GM23338 (cell line): ENCODE results near the gene BAIAP2. TPM values are rescaled to one million over a fixed set of nuclear protein-coding genes. Genes with fewer than 3 reads are reported as not detected.

Experiments used
- ATAC-seq: fragments of 200-7000 bp; cut with Tn5 transposase; 3 replicates; pipeline ENCODE4 v1.9.1; 2020
- DNase-seq: peaks from one replicate; pipeline ENCODE4 v3.0.0-alpha.2; 2015; ENCODE audit warnings: low spot score
- H2AFZ ChIP-seq: fragments of 200-600 bp; sonication (generic); 2 replicates; pipeline ENCODE4 v1.8.0; 2016; ENCODE audit warnings: antibody characterized with exemption, mild to moderate bottlenecking, moderate library complexity
- H3F3A ChIP-seq: fragments of 200-600 bp; sonication (generic); replicated peaks from 2 replicates; pipeline ENCODE4 v1.8.0; 2017; ENCODE audit warnings: antibody characterized with exemption, mixed run types, low read depth
- H3K27ac ChIP-seq: fragments of 200-600 bp; sonication (generic); 2 replicates; pipeline ENCODE4 v1.6.1; 2016; ENCODE audit warnings: low read depth
- H3K27me3 ChIP-seq: fragments of 200-600 bp; sonication (generic); 2 replicates; pipeline ENCODE4 v1.8.0; 2016; ENCODE audit warnings: mild to moderate bottlenecking, mixed run types, moderate library complexity; ENCODE audit not compliant: insufficient read depth
- H3K36me3 ChIP-seq: fragments of 200-600 bp; sonication (generic); 2 replicates; pipeline ENCODE4 v1.8.0; 2016; ENCODE audit warnings: mild to moderate bottlenecking; ENCODE audit not compliant: insufficient read depth
- H3K4me1 ChIP-seq: fragments of 200-600 bp; sonication (generic); 2 replicates; pipeline ENCODE4 v1.8.0; 2016; ENCODE audit warnings: mild to moderate bottlenecking, moderate library complexity; ENCODE audit not compliant: insufficient read depth
- H3K4me2 ChIP-seq: fragments of 200-600 bp; sonication (generic); 2 replicates; pipeline ENCODE4 v1.7.1; 2017; ENCODE audit warnings: mixed run types
- H3K4me3 ChIP-seq: fragments of 200-600 bp; sonication (generic); 2 replicates; pipeline ENCODE4 v1.6.1; 2016; ENCODE audit warnings: mixed run types
- H3K79me2 ChIP-seq: fragments of 200-600 bp; sonication (generic); replicated peaks from 2 replicates; pipeline ENCODE4 v1.8.0; 2017; ENCODE audit warnings: mild to moderate bottlenecking; ENCODE audit not compliant: insufficient read depth
- H3K9me2 ChIP-seq: fragments of 200-600 bp; sonication (generic); 2 replicates; pipeline ENCODE4 v1.8.0; 2017; ENCODE audit not compliant: insufficient read depth
- H4K20me1 ChIP-seq: fragments of 200-600 bp; sonication (generic); replicated peaks from 2 replicates; pipeline ENCODE4 v1.8.0; 2017; ENCODE audit warnings: mild to moderate bottlenecking; ENCODE audit not compliant: insufficient read depth
- H3K27ac Mint-ChIP-seq: 2 replicates; pipeline ENCODE4 v1.8.0; 2020; ENCODE audit warnings: inconsistent platforms, mild to moderate bottlenecking, moderate library complexity, mixed read lengths
- H3K27me3 Mint-ChIP-seq: 3 replicates; pipeline ENCODE4 v1.8.0; 2022; ENCODE audit warnings: low read depth, mild to moderate bottlenecking, moderate library complexity, mixed read lengths, inconsistent platforms; ENCODE audit not compliant: insufficient read depth, poor library complexity
- H3K36me3 Mint-ChIP-seq: 3 replicates; pipeline ENCODE4 v1.8.0; 2021; ENCODE audit warnings: low read depth, mild to moderate bottlenecking, inconsistent platforms, moderate library complexity, mixed read lengths
- H3K4me1 Mint-ChIP-seq: 3 replicates; pipeline ENCODE4 v1.8.0; 2020; ENCODE audit warnings: mild to moderate bottlenecking, inconsistent platforms, mixed read lengths
- H3K4me3 Mint-ChIP-seq: 3 replicates; pipeline ENCODE4 v1.8.0; 2021; ENCODE audit warnings: moderate library complexity, mild to moderate bottlenecking, inconsistent platforms, mixed read lengths
- H3K9me3 Mint-ChIP-seq: 3 replicates; pipeline ENCODE4 v1.8.0; 2020; ENCODE audit warnings: moderate library complexity, mild to moderate bottlenecking, inconsistent platforms, mixed read lengths
- EZH2phosphoT487 ChIP-seq: fragments of 200-600 bp; sonication (generic); IDR thresholded peaks from one replicate; pipeline ENCODE4 v1.8.1; 2018; ENCODE audit warnings: antibody characterized with exemption; ENCODE audit not compliant: unreplicated experiment
- STAT1 ChIP-seq: IDR thresholded peaks from one replicate; pipeline ENCODE4 v1.6.1; 2016; ENCODE audit warnings: antibody characterized with exemption; ENCODE audit not compliant: unreplicated experiment
- ZNF114 ChIP-seq: fragments of 250-450 bp; sonication (Bioruptor Pico); IDR thresholded peaks from 2 replicates; pipeline ENCODE4 v1.5.0; 2020; ENCODE audit warnings: mild to moderate bottlenecking, moderate library complexity
- ZNF331 ChIP-seq: fragments of 250-450 bp; sonication (Bioruptor Pico); IDR thresholded peaks from 2 replicates; pipeline ENCODE4 v1.5.0; 2020; ENCODE audit warnings: low read depth, mild to moderate bottlenecking, moderate library complexity
- polyA plus RNA-seq: library from polyadenylated mRNA; unstranded; fragments of >200 nt; fragmentation: Nextera tagmentation; extraction: Ambion mirVana; gene quantifications from 2 replicates; pipeline ENCODE4 v1.2.1, GENCODE V29; 2016
- total RNA-seq: library from RNA; depleted of rRNA; stranded (reverse); fragments of >200 nt; shearing (Covaris generic); gene quantifications from 2 replicates; pipeline ENCODE4 v1.2.3, GENCODE V29; 2014
- TF ChIP-seq, protein P1 (sequence below): IDR thresholded peaks from one replicate; pipeline ENCODE4 v1.6.1; 2018; ENCODE audit warnings: antibody characterized with exemption; ENCODE audit not compliant: unreplicated experiment
- TF ChIP-seq, protein P2 (sequence below), 2 experiments: fragments of 200-600 bp in 1 of 2; sonication (generic) in 1 of 2; conservative IDR thresholded peaks; 2 replicates each; pipeline versions ENCODE4 v1.5.1 to v1.6.1; 2016 to 2017; ENCODE audit warnings: antibody characterized with exemption in 2 of 2, low read depth in 2 of 2, mild to moderate bottlenecking in 2 of 2, moderate library complexity in 1 of 2

BAIAP2 gene
- total and polyA plus RNA-seq, 2 experiments from 2014 or later, result 21.7 to 22.7 TPM

DNA sequence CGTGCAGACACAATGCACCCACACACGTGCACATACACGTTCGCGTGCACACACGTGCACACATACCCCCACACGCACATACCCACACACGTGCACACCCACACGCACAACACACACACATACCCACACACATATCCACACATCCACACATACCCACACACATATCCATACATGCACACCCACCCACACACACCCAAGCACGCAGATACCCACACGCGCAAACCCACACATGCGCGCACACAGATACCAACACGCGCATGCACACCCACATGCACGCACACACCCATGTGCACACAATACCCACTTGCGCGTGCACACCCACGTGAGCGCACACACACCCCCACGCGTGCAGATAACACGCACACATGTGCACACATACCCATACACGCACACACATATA, 103.5 kb downstream of the BAIAP2 start:
- Histone ChIP-seq H3K79me2 (no peaks in the 10 kb centered on the region), H4K20me1 (no peaks in the 10 kb centered on the region), H3K4me3 (no peak overlapping the region), H3K4me1 (no peaks in the 10 kb centered on the region), H3K9me2 (no peaks in the 10 kb centered on the region), H3K27ac (no peak overlapping the region), H3K36me3 (no peaks in the 10 kb centered on the region), H3K4me2 (no peak overlapping the region), H3K27me3 (no peaks in the 10 kb centered on the region), H3F3A (peaks cover 16% of the 10 kb centered on the region), H2AFZ (no peak overlapping the region)
- H3K4me3 Mint-ChIP-seq, result no peak overlapping the region; the same call in 2 of the 3 replicates
- DNase-seq (no peak), ATAC-seq (no peak)
- H3K36me3 Mint-ChIP-seq, result no peaks in the 10 kb centered on the region; the same call in 2 of the 3 replicates
- no peak for TF ChIP-seq EZH2phosphoT487
- TF ChIP-seq, protein P1, sequence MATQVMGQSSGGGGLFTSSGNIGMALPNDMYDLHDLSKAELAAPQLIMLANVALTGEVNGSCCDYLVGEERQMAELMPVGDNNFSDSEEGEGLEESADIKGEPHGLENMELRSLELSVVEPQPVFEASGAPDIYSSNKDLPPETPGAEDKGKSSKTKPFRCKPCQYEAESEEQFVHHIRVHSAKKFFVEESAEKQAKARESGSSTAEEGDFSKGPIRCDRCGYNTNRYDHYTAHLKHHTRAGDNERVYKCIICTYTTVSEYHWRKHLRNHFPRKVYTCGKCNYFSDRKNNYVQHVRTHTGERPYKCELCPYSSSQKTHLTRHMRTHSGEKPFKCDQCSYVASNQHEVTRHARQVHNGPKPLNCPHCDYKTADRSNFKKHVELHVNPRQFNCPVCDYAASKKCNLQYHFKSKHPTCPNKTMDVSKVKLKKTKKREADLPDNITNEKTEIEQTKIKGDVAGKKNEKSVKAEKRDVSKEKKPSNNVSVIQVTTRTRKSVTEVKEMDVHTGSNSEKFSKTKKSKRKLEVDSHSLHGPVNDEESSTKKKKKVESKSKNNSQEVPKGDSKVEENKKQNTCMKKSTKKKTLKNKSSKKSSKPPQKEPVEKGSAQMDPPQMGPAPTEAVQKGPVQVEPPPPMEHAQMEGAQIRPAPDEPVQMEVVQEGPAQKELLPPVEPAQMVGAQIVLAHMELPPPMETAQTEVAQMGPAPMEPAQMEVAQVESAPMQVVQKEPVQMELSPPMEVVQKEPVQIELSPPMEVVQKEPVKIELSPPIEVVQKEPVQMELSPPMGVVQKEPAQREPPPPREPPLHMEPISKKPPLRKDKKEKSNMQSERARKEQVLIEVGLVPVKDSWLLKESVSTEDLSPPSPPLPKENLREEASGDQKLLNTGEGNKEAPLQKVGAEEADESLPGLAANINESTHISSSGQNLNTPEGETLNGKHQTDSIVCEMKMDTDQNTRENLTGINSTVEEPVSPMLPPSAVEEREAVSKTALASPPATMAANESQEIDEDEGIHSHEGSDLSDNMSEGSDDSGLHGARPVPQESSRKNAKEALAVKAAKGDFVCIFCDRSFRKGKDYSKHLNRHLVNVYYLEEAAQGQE, result no peak
- no peak for TF ChIP-seq ZNF331 (CRISPR knock-in tag)
- peaks cover 18% of the 10 kb centered on the region for H3K9me3 Mint-ChIP-seq
- H3K27me3 Mint-ChIP-seq, result peaks cover 24% of the 10 kb centered on the region
- no peak overlapping the region for H3K27ac Mint-ChIP-seq
- no peaks in the 10 kb centered on the region for H3K4me1 Mint-ChIP-seq

DNA sequence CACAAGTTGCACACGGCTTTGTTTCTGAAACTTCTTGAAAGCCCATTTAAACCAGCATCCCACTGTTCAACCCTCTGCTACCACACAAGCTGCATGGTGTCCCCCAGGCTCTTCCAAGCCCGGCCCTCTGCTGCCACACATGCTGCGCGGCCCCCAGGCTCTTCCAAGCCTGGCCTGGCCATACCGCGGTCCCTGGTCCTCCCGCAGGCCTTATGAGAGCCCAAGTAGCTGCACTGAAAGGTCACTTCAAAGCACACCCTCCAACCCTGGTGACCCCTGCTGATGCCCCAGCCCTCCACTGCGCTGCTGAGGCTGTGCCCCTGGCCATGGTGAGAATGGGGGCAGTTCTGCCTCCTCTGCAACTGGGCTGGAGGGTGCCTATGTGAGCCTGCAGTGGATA, 104.5 kb downstream of the BAIAP2 start:
- peaks cover 18% of the 10 kb centered on the region for H3K9me3 Mint-ChIP-seq
- H3K27me3 ChIP-seq, result no peaks in the 10 kb centered on the region
- no peak for ATAC-seq
- H3K4me3 ChIP-seq, result no peak overlapping the region
- H3K4me1 Mint-ChIP-seq, result no peaks in the 10 kb centered on the region
- H4K20me1 ChIP-seq, result no peaks in the 10 kb centered on the region
- no peaks in the 10 kb centered on the region for H3K79me2 ChIP-seq
- H2AFZ ChIP-seq, result no peak overlapping the region
- H3K36me3 ChIP-seq, result no peaks in the 10 kb centered on the region
- peaks cover 24% of the 10 kb centered on the region for H3K27me3 Mint-ChIP-seq
- no peak overlapping the region for H3K27ac ChIP-seq
- H3K4me3 Mint-ChIP-seq, result no peak overlapping the region
- H3K4me1 ChIP-seq, result no peaks in the 10 kb centered on the region
- H3K27ac Mint-ChIP-seq, result no peak overlapping the region
- H3K36me3 Mint-ChIP-seq, result no peaks in the 10 kb centered on the region; the same call in 2 of the 3 replicates
- H3K4me2 ChIP-seq, result no peak overlapping the region
- no peaks in the 10 kb centered on the region for H3K9me2 ChIP-seq
- no peak for DNase-seq
- peaks cover 16% of the 10 kb centered on the region for H3F3A ChIP-seq
- no peak for TF ChIP-seq EZH2phosphoT487
- TF ChIP-seq, protein P2, sequence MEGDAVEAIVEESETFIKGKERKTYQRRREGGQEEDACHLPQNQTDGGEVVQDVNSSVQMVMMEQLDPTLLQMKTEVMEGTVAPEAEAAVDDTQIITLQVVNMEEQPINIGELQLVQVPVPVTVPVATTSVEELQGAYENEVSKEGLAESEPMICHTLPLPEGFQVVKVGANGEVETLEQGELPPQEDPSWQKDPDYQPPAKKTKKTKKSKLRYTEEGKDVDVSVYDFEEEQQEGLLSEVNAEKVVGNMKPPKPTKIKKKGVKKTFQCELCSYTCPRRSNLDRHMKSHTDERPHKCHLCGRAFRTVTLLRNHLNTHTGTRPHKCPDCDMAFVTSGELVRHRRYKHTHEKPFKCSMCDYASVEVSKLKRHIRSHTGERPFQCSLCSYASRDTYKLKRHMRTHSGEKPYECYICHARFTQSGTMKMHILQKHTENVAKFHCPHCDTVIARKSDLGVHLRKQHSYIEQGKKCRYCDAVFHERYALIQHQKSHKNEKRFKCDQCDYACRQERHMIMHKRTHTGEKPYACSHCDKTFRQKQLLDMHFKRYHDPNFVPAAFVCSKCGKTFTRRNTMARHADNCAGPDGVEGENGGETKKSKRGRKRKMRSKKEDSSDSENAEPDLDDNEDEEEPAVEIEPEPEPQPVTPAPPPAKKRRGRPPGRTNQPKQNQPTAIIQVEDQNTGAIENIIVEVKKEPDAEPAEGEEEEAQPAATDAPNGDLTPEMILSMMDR (conservative IDR thresholded peaks at IDR 0.05; ENCODE audit: low read depth in 2 of 2), result no peak
- TF ChIP-seq, protein P1, result no peak
- TF ChIP-seq ZNF114 (CRISPR knock-in tag), result no peak
- no peak for TF ChIP-seq STAT1
